ENCODE data around the gene ANO8. TPM values are rescaled to one million over a fixed set of nuclear protein-coding genes. Genes with fewer than 3 reads are reported as not detected.

The ANO8 gene
- total and polyA plus RNA-seq, 7 donors = 0.46 to 10.5 (median 2.5) TPM

DNA sequence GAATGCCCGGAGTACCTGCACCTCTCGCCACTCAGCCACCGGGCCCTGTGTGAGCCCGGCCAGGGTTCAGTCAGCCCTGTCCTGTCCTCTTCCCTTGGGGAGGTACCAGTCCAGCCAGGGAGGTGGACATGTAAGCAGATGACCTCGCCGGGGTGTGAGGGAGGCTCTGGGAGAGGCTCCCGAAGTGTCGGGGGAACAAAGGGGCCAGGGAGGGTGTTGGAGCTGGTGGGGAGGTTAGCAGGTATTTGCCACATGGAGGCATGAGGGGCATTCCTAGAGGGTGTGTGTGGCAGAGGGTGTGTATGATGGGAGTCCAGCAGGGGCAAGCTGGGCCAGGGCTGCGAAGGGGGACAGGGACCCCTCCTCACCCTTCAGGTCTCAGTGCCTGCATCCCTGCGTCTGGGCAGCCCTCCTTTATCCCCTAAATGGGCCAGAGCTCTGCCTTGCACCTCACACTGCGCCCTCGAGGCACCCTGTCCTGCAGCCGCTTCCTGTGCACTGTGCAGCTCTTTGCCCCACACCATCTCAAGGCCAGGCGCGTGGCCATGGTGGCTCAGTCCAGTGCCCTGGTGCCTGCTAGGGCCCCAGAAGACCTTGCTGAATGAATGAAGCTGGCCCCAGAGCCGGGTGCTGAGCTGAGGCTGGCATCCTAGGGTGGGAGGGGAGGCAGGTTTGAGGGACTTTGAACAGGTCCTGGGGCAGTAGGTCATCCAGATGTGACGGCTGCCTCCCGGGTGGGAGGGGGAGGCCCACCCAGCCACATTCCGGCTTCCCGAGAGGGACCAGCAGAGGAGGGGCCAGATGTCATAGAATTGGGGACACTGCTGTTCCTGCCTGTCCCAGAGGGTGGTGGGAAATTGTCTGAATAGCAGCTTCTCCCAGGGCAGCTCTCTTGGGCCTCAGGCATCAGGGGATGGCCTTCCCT is 22.2 kb downstream of the ANO8 start:
- 91% methylated on average over 20 of the region's 20 CpGs for WGBS, 2 donors
- Histone ChIP-seq H3K27me3 (no peaks in the 10 kb centered on the region), H3K4me1 (peaks cover 0 to 40% (median 31%) of the 10 kb centered on the region in 4 donors), H3K4me3 (no peak overlapping the region), H3K27ac (no peak overlapping the region), H3K9me3 (no peaks in the 10 kb centered on the region), H3K36me3 (peaks cover 8 to 44% (median 20%) of the 10 kb centered on the region in 4 donors)
- no peak for DNase-seq
- intact Hi-C loops (cut with DNase I) = no loop called here
- TF ChIP-seq POLR2A (IDR thresholded peaks at IDR 0.05) (no peak), POLR2AphosphoS5 (IDR thresholded peaks at IDR 0.05) (no peak), EP300 (IDR thresholded peaks at IDR 0.05) (no peak), CTCF (IDR thresholded peaks at IDR 0.05) (no peak)

GRCh38 chr19:17311455-17312188 is 23.0 kb downstream of the ANO8 start:
- intact Hi-C loops (cut with DNase I) = no loop called here
- peaks cover 0 to 49% (median 39%) of the 10 kb centered on the region in 4 donors for H3K4me1 ChIP-seq
- 84% methylated on average over 11 of the region's 11 CpGs for WGBS, 2 donors

GRCh38 chr19:17309965-17310461 is 24.6 kb downstream of the ANO8 start:
- WGBS, 2 donors = 5 to 9% methylated on average over 23 of the region's 23 CpGs

More at GRCh38 chr19:17311455-17312188, 23.0 kb downstream of the ANO8 start:
- no peak overlapping the region for H3K27ac ChIP-seq
- no peaks in the 10 kb centered on the region for H3K9me3 ChIP-seq
- H3K4me3 ChIP-seq = no peak overlapping the region
- no peak for TF ChIP-seq EP300 (IDR thresholded peaks at IDR 0.05)
- no peak for TF ChIP-seq POLR2A (IDR thresholded peaks at IDR 0.05)
- no peak for TF ChIP-seq POLR2AphosphoS5 (IDR thresholded peaks at IDR 0.05)
- no peak for TF ChIP-seq CTCF (IDR thresholded peaks at IDR 0.05)
- DNase-seq = no peak
- H3K36me3 ChIP-seq = peaks cover 8 to 40% (median 17%) of the 10 kb centered on the region in 4 donors
- H3K27me3 ChIP-seq = no peaks in the 10 kb centered on the region

More at GRCh38 chr19:17309965-17310461, 24.6 kb downstream of the ANO8 start:
- peak overlapping the region; percentile 77 to 94 (median 81) for H3K27ac ChIP-seq
- intact Hi-C loops (cut with DNase I) = loop anchor here (5.0 kb wide), 1 partner anchor 63 kb away; the partner anchor contains the start of gene NR2F6
- peak overlapping the region; percentile 89 to 95 (median 92) for H3K4me3 ChIP-seq
- TF ChIP-seq POLR2A (IDR thresholded peaks at IDR 0.05) (no peak), EP300 (IDR thresholded peaks at IDR 0.05) (no peak), CTCF (IDR thresholded peaks at IDR 0.05) (no peak), POLR2AphosphoS5 (IDR thresholded peaks at IDR 0.05) (no peak)
- H3K36me3 ChIP-seq = peaks cover 8 to 26% (median 9%) of the 10 kb centered on the region in 4 donors
- H3K9me3 ChIP-seq = no peaks in the 10 kb centered on the region
- peaks cover 0 to 57% (median 49%) of the 10 kb centered on the region in 4 donors for H3K4me1 ChIP-seq
- DNase-seq = no peak
- H3K27me3 ChIP-seq = no peaks in the 10 kb centered on the region
